HepG2 (cell line): ENCODE data around the gene SNUPN. TPM values are rescaled to one million over a fixed set of nuclear protein-coding genes. Genes with fewer than 3 reads are reported as not detected.

Source experiments
- ERF ChIP-seq: IDR thresholded peaks from 2 replicates; pipeline ENCODE4 v1.6.1; 2018; ENCODE audit warnings: missing biosample characterization, missing genetic modification reagents
- FOSL2 ChIP-seq: sonication (generic); formaldehyde crosslinking; IDR thresholded peaks from 2 replicates; pipeline ENCODE4 v1.4.0; 2020; ENCODE audit warnings: missing genetic modification reagents
- GRHL1 ChIP-seq: sonication (generic); formaldehyde crosslinking; conservative IDR thresholded peaks from 2 replicates; pipeline ENCODE4 v1.8.0; 2022; ENCODE audit warnings: missing genetic modification reagents
- GTF3A ChIP-seq: sonication (generic); formaldehyde crosslinking; conservative IDR thresholded peaks from 2 replicates; pipeline ENCODE4 v1.4.0; 2020; ENCODE audit warnings: mild to moderate bottlenecking, missing genetic modification reagents
- KDM5B ChIP-seq: sonication (generic); formaldehyde crosslinking; IDR thresholded peaks from 2 replicates; pipeline ENCODE4 v1.4.0; 2020; ENCODE audit warnings: missing genetic modification reagents, mild to moderate bottlenecking, borderline replicate concordance
- KLF6 ChIP-seq: IDR thresholded peaks from 2 replicates; pipeline ENCODE4 v1.8.0; 2016; ENCODE audit warnings: missing biosample characterization, missing genetic modification reagents
- PRDM10 ChIP-seq: sonication (generic); formaldehyde crosslinking; IDR thresholded peaks from 2 replicates; pipeline ENCODE4 v1.4.0; 2020; ENCODE audit warnings: low read depth, missing genetic modification reagents
- SP140L ChIP-seq: sonication (generic); formaldehyde crosslinking; IDR thresholded peaks from 2 replicates; pipeline ENCODE4 v1.4.0; 2020; ENCODE audit warnings: missing genetic modification reagents, borderline replicate concordance
- TSC22D2 ChIP-seq: sonication (generic); formaldehyde crosslinking; IDR thresholded peaks from 2 replicates; pipeline ENCODE4 v1.5.1; 2020; ENCODE audit warnings: missing genetic modification reagents, mild to moderate bottlenecking, borderline replicate concordance
- ZNF124 ChIP-seq: sonication (generic); formaldehyde crosslinking; IDR thresholded peaks from 2 replicates; pipeline ENCODE4 v1.4.0; 2020; ENCODE audit warnings: missing genetic modification reagents
- ZNF770 ChIP-seq: sonication (generic); formaldehyde crosslinking; IDR thresholded peaks from 2 replicates; pipeline ENCODE4 v1.5.0; 2020; ENCODE audit warnings: mild to moderate bottlenecking, missing genetic modification reagents
- ZNF777 ChIP-seq: sonication (generic); formaldehyde crosslinking; IDR thresholded peaks from 2 replicates; pipeline ENCODE4 v1.4.0; 2020; ENCODE audit warnings: missing genetic modification reagents
- polyA plus RNA-seq, 8 experiments: library from polyadenylated mRNA; depleted of rRNA in 3 of 8; stranded (reverse) in 7 of 8; unstranded in 1 of 8; fragments of >200 nt; fragmentation: Illumina TruSeq in 4 of 8; extraction: Trizol in 4 of 8; gene quantifications; 2 replicates each; pipeline versions ENCODE4 v1.2.1 to v1.2.3, GENCODE V29; 2011 to 2016; ENCODE audit warnings: low read depth in 4 of 8, missing spikeins in 1 of 8, mixed read lengths in 1 of 8; ENCODE audit not compliant: insufficient read depth in 1 of 8
- total RNA-seq, 5 experiments: library from RNA; depleted of rRNA; stranded (reverse); fragments of >200 nt; fragmentation: Illumina TruSeq; extraction: Trizol; gene quantifications; 2 replicates each; pipeline ENCODE4 v1.2.3, GENCODE V29; 2016; ENCODE audit warnings: low read depth in 1 of 5
- TF ChIP-seq, protein P1 (sequence below): sonication (generic); formaldehyde crosslinking; IDR thresholded peaks from 2 replicates; pipeline ENCODE4 v1.4.0; 2020; ENCODE audit warnings: missing genetic modification reagents
- TF ChIP-seq, protein P2 (sequence below): sonication (generic); formaldehyde crosslinking; IDR thresholded peaks from 2 replicates; pipeline ENCODE4 v1.8.0; 2022; ENCODE audit warnings: mild to moderate bottlenecking, missing genetic modification reagents, moderate library complexity
- TF ChIP-seq, protein P3 (sequence below): sonication (generic); formaldehyde crosslinking; IDR thresholded peaks from 2 replicates; pipeline ENCODE4 v1.4.0; 2020; ENCODE audit warnings: low read depth, mild to moderate bottlenecking, missing genetic modification reagents

The SNUPN gene
- total and polyA plus RNA-seq, 2 of the 13 experiments (the other 11 are each of a cell fraction or from before 2014, with no cell fraction given): 9.0 to 16.4 TPM

DNA sequence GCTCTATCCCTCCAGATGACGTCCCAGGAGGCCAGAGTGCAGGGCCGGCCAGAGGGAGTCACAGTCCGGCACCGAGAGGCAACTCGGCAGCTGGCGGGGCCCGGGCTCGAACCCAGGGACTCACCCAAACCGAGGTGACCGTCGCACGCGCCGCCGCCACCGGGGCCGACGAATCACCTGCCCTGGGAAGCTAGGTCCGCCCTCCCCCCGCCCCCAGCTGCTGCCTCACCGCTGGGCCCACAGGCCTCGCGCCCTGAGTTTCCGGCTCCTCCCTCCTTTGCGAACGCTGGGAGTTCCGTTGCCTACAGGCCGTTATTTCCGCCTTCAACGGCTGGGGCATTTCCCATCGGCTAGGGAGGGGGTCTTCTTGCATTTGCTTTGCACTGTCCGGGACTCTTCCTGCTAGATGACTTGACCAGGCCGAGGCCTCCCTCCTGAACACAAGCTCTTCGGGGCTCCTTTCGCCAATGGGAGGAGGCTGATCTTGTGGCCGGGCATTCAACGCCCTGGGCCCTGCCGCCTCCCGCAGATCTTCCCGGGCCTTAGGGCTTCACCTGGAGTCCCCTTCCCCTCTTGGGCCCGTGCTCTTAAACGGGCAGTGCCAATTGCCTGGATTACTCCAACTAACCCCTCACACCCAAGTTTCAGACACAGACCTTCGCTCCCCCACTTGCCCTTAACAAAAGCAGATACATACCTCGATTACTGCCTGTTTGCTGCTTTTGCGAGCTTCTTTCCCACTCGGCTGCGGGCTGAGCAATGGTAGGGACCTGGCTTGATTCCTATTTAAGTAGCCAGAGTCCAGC lies at the start of gene SNUPN (continued):
- TF ChIP-seq, protein P1, sequence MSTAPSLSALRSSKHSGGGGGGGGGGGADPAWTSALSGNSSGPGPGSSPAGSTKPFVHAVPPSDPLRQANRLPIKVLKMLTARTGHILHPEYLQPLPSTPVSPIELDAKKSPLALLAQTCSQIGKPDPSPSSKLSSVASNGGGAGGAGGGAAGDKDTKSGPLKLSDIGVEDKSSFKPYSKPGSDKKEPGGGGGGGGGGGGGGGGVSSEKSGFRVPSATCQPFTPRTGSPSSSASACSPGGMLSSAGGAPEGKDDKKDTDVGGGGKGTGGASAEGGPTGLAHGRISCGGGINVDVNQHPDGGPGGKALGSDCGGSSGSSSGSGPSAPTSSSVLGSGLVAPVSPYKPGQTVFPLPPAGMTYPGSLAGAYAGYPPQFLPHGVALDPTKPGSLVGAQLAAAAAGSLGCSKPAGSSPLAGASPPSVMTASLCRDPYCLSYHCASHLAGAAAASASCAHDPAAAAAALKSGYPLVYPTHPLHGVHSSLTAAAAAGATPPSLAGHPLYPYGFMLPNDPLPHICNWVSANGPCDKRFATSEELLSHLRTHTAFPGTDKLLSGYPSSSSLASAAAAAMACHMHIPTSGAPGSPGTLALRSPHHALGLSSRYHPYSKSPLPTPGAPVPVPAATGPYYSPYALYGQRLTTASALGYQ (CRISPR knock-in tag): 0 out of 2 replicates have a peak, but pooled peaks have one; percentile 44
- TF ChIP-seq PRDM10 (CRISPR knock-in tag): peak; percentile 85; the same call in 1 of the 2 replicates
- TF ChIP-seq, protein P2, sequence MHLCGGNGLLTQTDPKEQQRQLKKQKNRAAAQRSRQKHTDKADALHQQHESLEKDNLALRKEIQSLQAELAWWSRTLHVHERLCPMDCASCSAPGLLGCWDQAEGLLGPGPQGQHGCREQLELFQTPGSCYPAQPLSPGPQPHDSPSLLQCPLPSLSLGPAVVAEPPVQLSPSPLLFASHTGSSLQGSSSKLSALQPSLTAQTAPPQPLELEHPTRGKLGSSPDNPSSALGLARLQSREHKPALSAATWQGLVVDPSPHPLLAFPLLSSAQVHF: no peak
- TF ChIP-seq, protein P3, sequence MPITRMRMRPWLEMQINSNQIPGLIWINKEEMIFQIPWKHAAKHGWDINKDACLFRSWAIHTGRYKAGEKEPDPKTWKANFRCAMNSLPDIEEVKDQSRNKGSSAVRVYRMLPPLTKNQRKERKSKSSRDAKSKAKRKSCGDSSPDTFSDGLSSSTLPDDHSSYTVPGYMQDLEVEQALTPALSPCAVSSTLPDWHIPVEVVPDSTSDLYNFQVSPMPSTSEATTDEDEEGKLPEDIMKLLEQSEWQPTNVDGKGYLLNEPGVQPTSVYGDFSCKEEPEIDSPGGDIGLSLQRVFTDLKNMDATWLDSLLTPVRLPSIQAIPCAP (CRISPR knock-in tag): no peak
- peak; percentile 82; the same call in 1 of the 2 replicates for TF ChIP-seq ZNF124 (CRISPR knock-in tag)
- no peak for TF ChIP-seq GRHL1 (CRISPR knock-in tag)
- no peak for TF ChIP-seq SP140L (CRISPR knock-in tag)
- TF ChIP-seq KLF6: 0 out of 2 replicates have a peak, but pooled peaks have one; percentile 56
- peak; percentile 60; the same call in 1 of the 2 replicates for TF ChIP-seq GTF3A (CRISPR knock-in tag)
- peak; percentile 93 for TF ChIP-seq ERF
- TF ChIP-seq FOSL2 (CRISPR knock-in tag): peak; percentile 57; the same call in 1 of the 2 replicates
- TF ChIP-seq KDM5B (CRISPR knock-in tag): peak; percentile 93; the same call in 1 of the 2 replicates
- TF ChIP-seq TSC22D2 (CRISPR knock-in tag): 0 out of 2 replicates have a peak, but pooled peaks have one; percentile 43
- TF ChIP-seq ZNF770 (CRISPR knock-in tag): no peak; the same call in none of the 2 replicates
- TF ChIP-seq ZNF777 (CRISPR knock-in tag): peak; percentile 93
